Effector CD8-positive, alpha-beta T cell (primary cell): ENCODE data around the gene BCL3.
"Not testable (repeated sequence)": the region's sequence is repeated elsewhere in the genome, so short reads cannot be mapped to it uniquely, and the experiment has no call there.

Experiments
- DNase-seq: peaks from one replicate; lab custom pipeline; 2025; lab: John Stamatoyannopoulos, UW

The BCL3 gene

GRCh38 chr19:44759083-44759804 lies 10.7 kb downstream of the BCL3 start:
- no peak for DNase-seq

- DNase-seq: no peak
Observed at GRCh38 chr19:44762038-44762437, 13.5 kb downstream of the BCL3 start.

GRCh38 chr19:44765033-44765948 lies 16.8 kb downstream of the BCL3 start:
- no peak for DNase-seq

- no peak for DNase-seq
Observed at GRCh38 chr19:44765949-44766335, 17.4 kb downstream of the BCL3 start.

- no peak for DNase-seq
Observed at GRCh38 chr19:44767295-44768180, 19.0 kb downstream of the BCL3 start.

GRCh38 chr19:44770550-44771257 lies 22.2 kb downstream of the BCL3 start:
- DNase-seq: peak; percentile 97

GRCh38 chr19:44772144-44772543 lies 23.6 kb downstream of the BCL3 start:
- DNase-seq: not testable (repeated sequence)

- DNase-seq: no peak
Observed at GRCh38 chr19:44772959-44773358, 24.5 kb downstream of the BCL3 start.

GRCh38 chr19:44775676-44776240 lies 27.2 kb downstream of the BCL3 start:
- DNase-seq: no peak

GRCh38 chr19:44776402-44777096 lies 28.0 kb downstream of the BCL3 start:
- no peak for DNase-seq

- no peak for DNase-seq
Observed at GRCh38 chr19:44777715-44778347, 29.3 kb downstream of the BCL3 start, which contains the start of gene CBLC. CBLC (plus strand) TSS chr19:44777890; CDS start chr19:44777932, 42 bp downstream.

- DNase-seq: no peak
Observed at GRCh38 chr19:44779150-44779549, 30.6 kb downstream of the BCL3 start.

- not testable (repeated sequence) for DNase-seq
Observed at GRCh38 chr19:44781694-44782093, 33.2 kb downstream of the BCL3 start.

- no peak for DNase-seq
Observed at GRCh38 chr19:44782729-44783128, 34.2 kb downstream of the BCL3 start.

- no peak for DNase-seq
Observed at GRCh38 chr19:44783545-44783944, 35.0 kb downstream of the BCL3 start.

- no peak for DNase-seq
Observed at GRCh38 chr19:44785271-44785670, 36.8 kb downstream of the BCL3 start.

GRCh38 chr19:44785993-44786392 lies 37.5 kb downstream of the BCL3 start:
- DNase-seq: no peak

GRCh38 chr19:44788971-44789370 lies 40.5 kb downstream of the BCL3 start:
- DNase-seq: no peak

GRCh38 chr19:44789943-44790483 lies 41.5 kb downstream of the BCL3 start:
- no peak for DNase-seq

- DNase-seq: no peak
Observed at GRCh38 chr19:44792281-44792680, 43.8 kb downstream of the BCL3 start.
